Measurements from ENCODE around the gene PTPRD.
A peak's percentile ranks its signal among the peaks of the same experiment; 100 is the strongest.
"Not testable (repeated sequence)": the region's sequence is repeated elsewhere in the genome, so short reads cannot be mapped to it uniquely, and the experiment has no call there.

PTPRD gene

GRCh38 chr9:9494336-9494735 is 1118.5 kb downstream of the PTPRD start:
- no peak for DNase-seq (ENCODE audit: low spot score)

GRCh38 chr9:9492506-9492905 is 1120.3 kb downstream of the PTPRD start:
- no peak for DNase-seq (ENCODE audit: low spot score)

- no peak for DNase-seq (ENCODE audit: low spot score)
Measured at GRCh38 chr9:9489183-9489582, 1123.6 kb downstream of the PTPRD start.

GRCh38 chr9:9483175-9483574 is 1129.6 kb downstream of the PTPRD start:
- DNase-seq (ENCODE audit: low spot score), result no peak

GRCh38 chr9:9478741-9479140 is 1134.1 kb downstream of the PTPRD start:
- DNase-seq (ENCODE audit: low spot score), result no peak

GRCh38 chr9:9469271-9469670 is 1143.5 kb downstream of the PTPRD start:
- DNase-seq (ENCODE audit: low spot score), result no peak

- not testable (repeated sequence) for DNase-seq (ENCODE audit: low spot score)
Measured at GRCh38 chr9:9441874-9442273, 1170.9 kb downstream of the PTPRD start.

- DNase-seq (ENCODE audit: low spot score), result no peak
Measured at GRCh38 chr9:9437641-9438040, 1175.2 kb downstream of the PTPRD start.

- not testable (repeated sequence) for DNase-seq (ENCODE audit: low spot score)
Measured at GRCh38 chr9:9426454-9426853, 1186.3 kb downstream of the PTPRD start.

- no peak for DNase-seq (ENCODE audit: low spot score)
Measured at GRCh38 chr9:9412241-9412640, 1200.6 kb downstream of the PTPRD start.

GRCh38 chr9:9410736-9411135 is 1202.1 kb downstream of the PTPRD start:
- no peak for DNase-seq (ENCODE audit: low spot score)

- no peak for DNase-seq (ENCODE audit: low spot score)
Measured at GRCh38 chr9:9399982-9400381, 1212.8 kb downstream of the PTPRD start.

- DNase-seq (ENCODE audit: low spot score), result no peak
Measured at GRCh38 chr9:9396518-9396917, 1216.3 kb downstream of the PTPRD start.

GRCh38 chr9:9395539-9395938 is 1217.3 kb downstream of the PTPRD start:
- no peak for DNase-seq (ENCODE audit: low spot score)

GRCh38 chr9:9392755-9393154 is 1220.0 kb downstream of the PTPRD start:
- DNase-seq (ENCODE audit: low spot score), result no peak

GRCh38 chr9:9389904-9390303 is 1222.9 kb downstream of the PTPRD start:
- no peak for DNase-seq (ENCODE audit: low spot score)

- no peak for DNase-seq (ENCODE audit: low spot score)
Measured at GRCh38 chr9:9387511-9388115, 1225.2 kb downstream of the PTPRD start.

- no peak for DNase-seq (ENCODE audit: low spot score)
Measured at GRCh38 chr9:9362332-9362731, 1250.5 kb downstream of the PTPRD start.

GRCh38 chr9:9352877-9353481 is 1259.8 kb downstream of the PTPRD start:
- DNase-seq (ENCODE audit: low spot score), result peak; percentile 0

GRCh38 chr9:9341203-9341602 is 1271.6 kb downstream of the PTPRD start:
- DNase-seq (ENCODE audit: low spot score), result no peak

- DNase-seq (ENCODE audit: low spot score), result no peak
Measured at GRCh38 chr9:9337129-9337528, 1275.7 kb downstream of the PTPRD start.

- no peak for DNase-seq (ENCODE audit: low spot score)
Measured at GRCh38 chr9:9326749-9327148, 1286.1 kb downstream of the PTPRD start.

- DNase-seq (ENCODE audit: low spot score), result no peak
Measured at GRCh38 chr9:9319007-9319406, 1293.8 kb downstream of the PTPRD start.

GRCh38 chr9:9310743-9311142 is 1302.1 kb downstream of the PTPRD start:
- DNase-seq (ENCODE audit: low spot score), result not testable (repeated sequence)
